Upper lobe of right lung (tissue), 1 donor: ENCODE data around the gene EDDM13. TPM values are rescaled to one million over a fixed set of nuclear protein-coding genes. Genes with fewer than 3 reads are reported as not detected.

Experiments
- ATAC-seq: fragments of 200-7000 bp; cut with Tn5 transposase; one replicate; pipeline ENCODE4 v1.9.1; 2020; ENCODE audit warnings: mild to moderate bottlenecking, moderate library complexity
- DNase-seq: peaks from one replicate; pipeline ENCODE4 v3.0.0-alpha.2; 2020
- H3K27ac ChIP-seq: fragments of 200-600 bp; one replicate; pipeline ENCODE4 v1.8.0; 2022
- H3K27me3 ChIP-seq: fragments of 200-600 bp; one replicate; pipeline ENCODE4 v1.8.0; 2022; ENCODE audit warnings: mild to moderate bottlenecking
- H3K36me3 ChIP-seq: fragments of 200-600 bp; one replicate; pipeline ENCODE4 v1.8.0; 2022
- H3K4me1 ChIP-seq: fragments of 200-600 bp; one replicate; pipeline ENCODE4 v1.8.0; 2022
- H3K4me3 ChIP-seq: fragments of 200-600 bp; one replicate; pipeline ENCODE4 v1.8.0; 2022; ENCODE audit warnings: mild to moderate bottlenecking
- H3K9me3 ChIP-seq: fragments of 200-600 bp; one replicate; pipeline ENCODE4 v1.8.0; 2022
- CTCF ChIP-seq: fragments of 200-600 bp; IDR thresholded peaks from one replicate; pipeline ENCODE4 v1.8.0; 2022; ENCODE audit warnings: antibody characterized with exemption
- intact Hi-C: fragments of 100-400 bp; cut with DNase I; formaldehyde crosslinking; loops from one replicate; pipeline ENCODE4 v1.11.0; 2022
- total RNA-seq: library from RNA; stranded (reverse); fragmentation: NEBNext Ultra II Directional; extraction: Animal tissue kit (Norgen Biotek cat#: 25700); gene quantifications from one replicate; pipeline ENCODE4 v1.2.1, GENCODE V29; 2021
- donor health status: DM: no; HTN: yes; CAD: no; lungs with severe emphysema.

Gene EDDM13
- total RNA-seq, 1 donor from 2014 or later: 1.1 TPM

- no peaks in the 10 kb centered on the region for H3K27me3 ChIP-seq
- no peaks in the 10 kb centered on the region for H3K4me1 ChIP-seq
- H3K4me3 ChIP-seq: no peak overlapping the region
- DNase-seq (no peak), ATAC-seq (no peak)
- no peaks in the 10 kb centered on the region for H3K9me3 ChIP-seq
- TF ChIP-seq CTCF: peak; percentile 21
- intact Hi-C loops: no loop called here
- H3K36me3 ChIP-seq: no peaks in the 10 kb centered on the region
- no peak overlapping the region for H3K27ac ChIP-seq
These were observed 75.8 kb downstream of the EDDM13 start for GRCh38 chr19:56348289-56348877.

GRCh38 chr19:56350416-56351045 is 78.0 kb downstream of the EDDM13 start:
- H3K27ac ChIP-seq: no peak overlapping the region
- DNase-seq (no peak), ATAC-seq (peak; percentile 68)
- no peaks in the 10 kb centered on the region for H3K9me3 ChIP-seq
- H3K4me1 ChIP-seq: no peaks in the 10 kb centered on the region
- H3K27me3 ChIP-seq: no peaks in the 10 kb centered on the region
- intact Hi-C loops: no loop called here
- peak; percentile 91 for TF ChIP-seq CTCF
- no peaks in the 10 kb centered on the region for H3K36me3 ChIP-seq
- H3K4me3 ChIP-seq: no peak overlapping the region

- no peak for ATAC-seq
- Histone ChIP-seq H3K27ac (no peak overlapping the region), H3K4me1 (no peaks in the 10 kb centered on the region), H3K9me3 (no peaks in the 10 kb centered on the region), H3K4me3 (no peak overlapping the region), H3K36me3 (no peaks in the 10 kb centered on the region), H3K27me3 (no peaks in the 10 kb centered on the region)
- DNase-seq: no peak
- no peak for TF ChIP-seq CTCF
- intact Hi-C loops: no loop called here
These were observed 78.7 kb downstream of the EDDM13 start for GRCh38 chr19:56351208-56351607.

- no peak for DNase-seq
- Histone ChIP-seq H3K9me3 (peaks cover 9% of the 10 kb centered on the region), H3K4me3 (no peak overlapping the region), H3K27me3 (no peaks in the 10 kb centered on the region), H3K4me1 (no peaks in the 10 kb centered on the region), H3K36me3 (no peaks in the 10 kb centered on the region), H3K27ac (no peak overlapping the region)
- no peak for TF ChIP-seq CTCF
- ATAC-seq: no peak
- intact Hi-C loops: no loop called here
These were observed 83.0 kb downstream of the EDDM13 start for GRCh38 chr19:56355517-56355916.

- ATAC-seq (no peak), DNase-seq (no peak)
- intact Hi-C loops: no loop called here
- TF ChIP-seq CTCF: no peak
- Histone ChIP-seq H3K4me1 (no peaks in the 10 kb centered on the region), H3K27ac (no peak overlapping the region), H3K27me3 (no peaks in the 10 kb centered on the region), H3K36me3 (no peaks in the 10 kb centered on the region), H3K9me3 (peaks cover 12% of the 10 kb centered on the region), H3K4me3 (no peak overlapping the region)
These were observed 84.4 kb downstream of the EDDM13 start for GRCh38 chr19:56356944-56357343.

Other genes with a start within 250 kb of the EDDM13 start
- 40.7 TPM for gene ZNF787, start 151.5 kb upstream of the EDDM13 start, total RNA-seq
- gene ZNF444, start 131.5 kb upstream of the EDDM13 start, total RNA-seq: 37.3 TPM
- not detected for gene GALP, start 96.7 kb upstream of the EDDM13 start, total RNA-seq
- 0.20 TPM for gene ZSCAN5B, start 75.0 kb upstream of the EDDM13 start, total RNA-seq
- not detected for gene ZSCAN5C, start 70.5 kb upstream of the EDDM13 start, total RNA-seq
- gene ZSCAN5A, start 42.1 kb downstream of the EDDM13 start, total RNA-seq: 14.8 TPM
- 4.2 TPM for gene ZNF582, start 120.8 kb downstream of the EDDM13 start, total RNA-seq
- gene ZNF583, start 131.6 kb downstream of the EDDM13 start, total RNA-seq: 9.3 TPM
- gene ZNF667, start 204.6 kb downstream of the EDDM13 start, total RNA-seq: 2.8 TPM
- gene ZNF471, start 235.1 kb downstream of the EDDM13 start, total RNA-seq: 5.9 TPM